Measurements from ENCODE around the gene PEX10. TPM values are rescaled to one million over a fixed set of nuclear protein-coding genes. Genes with fewer than 3 reads are reported as not detected.

Gene PEX10
- total RNA-seq, 2 donors from 2014 or later: 38.3 to 49.9 TPM

DNA sequence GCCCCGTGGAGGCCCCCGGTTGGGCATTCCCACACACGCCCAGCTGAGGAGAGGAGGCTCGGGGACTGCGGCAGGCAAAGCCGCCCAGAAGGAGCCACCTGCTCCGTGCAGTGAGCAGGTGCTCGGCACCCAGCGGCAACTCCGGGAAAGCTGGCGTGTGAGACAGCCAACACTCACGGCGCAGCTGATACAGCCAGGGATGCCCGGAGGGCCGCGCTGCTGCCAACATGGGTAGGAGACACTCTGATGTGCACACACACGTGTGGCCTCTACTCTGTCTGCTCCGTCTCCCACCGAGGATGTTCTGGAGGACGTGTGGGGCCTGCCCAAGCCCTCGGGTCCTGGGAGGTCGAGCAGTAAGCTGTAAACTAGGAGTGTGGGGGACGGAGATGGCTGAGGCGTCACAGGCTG is 33.9 kb downstream of the PEX10 start:
- intact Hi-C loops (cut with DNase I): no loop called here
- Histone ChIP-seq H3K4me1 (replicated peaks) (no peaks in the 10 kb centered on the region), H3K27ac (no peak overlapping the region), H3K9me3 (no peaks in the 10 kb centered on the region), H3K27me3 (replicated peaks; ENCODE audit: insufficient read depth) (no peaks in the 10 kb centered on the region), H3K4me3 (no peak overlapping the region), H3K36me3 (no peaks in the 10 kb centered on the region)
- DNase-seq (ENCODE audit: low spot score): no peak
- TF ChIP-seq POLR2A (IDR thresholded peaks at IDR 0.05): no peak
- TF ChIP-seq POLR2AphosphoS5 (IDR thresholded peaks at IDR 0.05): no peak
- no peak for TF ChIP-seq CTCF (IDR thresholded peaks at IDR 0.05)
- WGBS: 96% methylated on average over 24 of the region's 24 CpGs

DNA sequence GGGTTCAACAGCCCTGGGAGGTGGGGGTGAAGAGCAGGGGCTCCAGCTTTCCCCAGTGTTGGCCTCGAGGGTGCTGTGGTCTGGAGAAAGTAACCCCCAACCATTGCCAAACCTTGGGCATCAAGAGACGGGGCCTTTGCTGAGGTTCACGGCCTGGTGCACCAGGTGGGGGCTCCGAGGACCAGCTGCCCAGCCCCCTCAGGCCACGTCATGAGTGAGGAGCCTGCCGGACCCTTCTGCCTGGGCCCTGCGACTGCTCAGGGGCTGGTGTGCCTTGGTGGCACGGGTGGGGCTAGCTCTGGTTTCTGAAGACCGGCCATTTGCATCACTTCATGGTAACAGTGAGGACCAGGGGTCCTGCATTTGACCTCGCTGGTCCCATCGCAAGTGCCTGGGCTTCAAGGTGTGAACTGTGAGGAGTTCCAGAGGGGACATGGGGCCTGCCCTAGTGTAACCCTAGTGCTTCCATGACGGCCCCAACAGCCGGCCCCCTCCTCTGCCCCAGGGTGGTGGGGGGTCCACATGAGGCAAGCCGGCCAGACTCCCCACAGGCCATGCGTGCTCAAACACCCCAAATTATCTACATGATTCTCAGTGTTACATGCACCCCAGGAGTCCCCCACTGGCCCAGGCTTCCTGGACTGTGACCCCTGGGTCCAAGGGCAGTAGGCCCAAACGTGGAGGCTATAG is 34.5 kb downstream of the PEX10 start:
- intact Hi-C loops (cut with DNase I): no loop called here
- Histone ChIP-seq H3K27me3 (replicated peaks; ENCODE audit: insufficient read depth) (no peaks in the 10 kb centered on the region), H3K9me3 (no peaks in the 10 kb centered on the region), H3K4me1 (replicated peaks) (no peaks in the 10 kb centered on the region), H3K27ac (no peak overlapping the region), H3K36me3 (no peaks in the 10 kb centered on the region), H3K4me3 (no peak overlapping the region)
- TF ChIP-seq POLR2AphosphoS5 (IDR thresholded peaks at IDR 0.05): no peak
- TF ChIP-seq POLR2A (IDR thresholded peaks at IDR 0.05): no peak
- TF ChIP-seq CTCF (IDR thresholded peaks at IDR 0.05): no peak
- DNase-seq (ENCODE audit: low spot score): no peak
- WGBS: 82% methylated on average over 12 of the region's 16 CpGs

- Histone ChIP-seq H3K27me3 (replicated peaks; ENCODE audit: insufficient read depth) (no peaks in the 10 kb centered on the region), H3K36me3 (no peaks in the 10 kb centered on the region), H3K9me3 (no peaks in the 10 kb centered on the region), H3K27ac (no peak overlapping the region), H3K4me1 (replicated peaks) (no peaks in the 10 kb centered on the region), H3K4me3 (no peak overlapping the region)
- TF ChIP-seq CTCF (IDR thresholded peaks at IDR 0.05) (no peak), POLR2AphosphoS5 (IDR thresholded peaks at IDR 0.05) (no peak), POLR2A (IDR thresholded peaks at IDR 0.05) (no peak)
- intact Hi-C loops (cut with DNase I): no loop called here
- WGBS: 76% methylated on average over 24 of the region's 25 CpGs
- no peak for DNase-seq (ENCODE audit: low spot score)
Measured at GRCh38 chr1:2376931-2377672, 35.3 kb downstream of the PEX10 start.

- no peak overlapping the region for H3K27ac ChIP-seq
- 85% methylated on average over 23 of the region's 23 CpGs for WGBS
- intact Hi-C loops (cut with DNase I): no loop called here
- H3K4me1 ChIP-seq (replicated peaks): no peaks in the 10 kb centered on the region
- H3K9me3 ChIP-seq: no peaks in the 10 kb centered on the region
- no peak for DNase-seq (ENCODE audit: low spot score)
- H3K36me3 ChIP-seq: no peaks in the 10 kb centered on the region
- no peak overlapping the region for H3K4me3 ChIP-seq
- no peaks in the 10 kb centered on the region for H3K27me3 ChIP-seq (replicated peaks; ENCODE audit: insufficient read depth)
- no peak for TF ChIP-seq CTCF (IDR thresholded peaks at IDR 0.05)
- no peak for TF ChIP-seq POLR2AphosphoS5 (IDR thresholded peaks at IDR 0.05)
- TF ChIP-seq POLR2A (IDR thresholded peaks at IDR 0.05): no peak
Measured at GRCh38 chr1:2376261-2376741, 36.1 kb downstream of the PEX10 start.

- intact Hi-C loops (cut with DNase I): no loop called here
- no peak for DNase-seq (ENCODE audit: low spot score)
Measured at GRCh38 chr1:2375923-2376260, 36.5 kb downstream of the PEX10 start.

More at GRCh38 chr1:2375923-2376260, 36.5 kb downstream of the PEX10 start:
- no peak overlapping the region for H3K4me3 ChIP-seq
- H3K27me3 ChIP-seq (replicated peaks; ENCODE audit: insufficient read depth): no peaks in the 10 kb centered on the region
- H3K9me3 ChIP-seq: no peaks in the 10 kb centered on the region
- H3K4me1 ChIP-seq (replicated peaks): no peaks in the 10 kb centered on the region
- WGBS: 85% methylated on average over 7 of the region's 7 CpGs
- TF ChIP-seq CTCF (IDR thresholded peaks at IDR 0.05): no peak
- no peak for TF ChIP-seq POLR2AphosphoS5 (IDR thresholded peaks at IDR 0.05)
- no peak for TF ChIP-seq POLR2A (IDR thresholded peaks at IDR 0.05)
- no peak overlapping the region for H3K27ac ChIP-seq
- H3K36me3 ChIP-seq: no peaks in the 10 kb centered on the region
